Esophagus squamous epithelium (tissue), 5 donors: ENCODE data around the gene RNF17. TPM values are rescaled to one million over a fixed set of nuclear protein-coding genes. Genes with fewer than 3 reads are reported as not detected.

Experiments used
- DNase-seq: peaks from one replicate; lab custom pipeline; 2025; lab: John Stamatoyannopoulos, UW
- H3K27ac ChIP-seq, 4 donors: fragments of 200-600 bp; sonication (generic); one replicate each; pipeline ENCODE4 v1.5.1; 2016 to 2019; ENCODE audit warnings: mild to moderate bottlenecking in 1 of 4
- H3K27me3 ChIP-seq, 4 donors: fragments of 200-600 bp; sonication (generic); 1 replicate in 3 of 4; 2 replicates in 1 of 4; pipeline versions ENCODE4 v1.5.1 to v1.6.0; 2017 to 2021; ENCODE audit warnings: antibody characterized with exemption in 1 of 4
- H3K36me3 ChIP-seq, 3 donors: fragments of 200-600 bp; sonication (generic); one replicate each; pipeline ENCODE4 v1.5.1; 2016 to 2019
- H3K4me1 ChIP-seq, 3 donors: fragments of 200-600 bp; sonication (generic); one replicate each; pipeline ENCODE4 v1.5.1; 2017 to 2019
- H3K4me3 ChIP-seq, 4 donors: fragments of 200-600 bp; sonication (generic); 1 replicate in 3 of 4; 2 replicates in 1 of 4; pipeline ENCODE4 v1.5.1; 2016 to 2019; ENCODE audit warnings: mild to moderate bottlenecking in 2 of 4, moderate library complexity in 1 of 4
- H3K9me3 ChIP-seq, 3 donors: fragments of 200-600 bp; sonication (generic); one replicate each; pipeline ENCODE4 v1.5.1; 2016 to 2019
- CTCF ChIP-seq, 6 experiments: fragments of 450-650 bp in 4 of 6; fragments of 200-600 bp in 2 of 6; sonication (generic) in 2 of 6; IDR thresholded peaks; one replicate each; pipeline ENCODE4 v1.5.1; 2016 to 2019; ENCODE audit warnings: antibody characterized with exemption in 6 of 6, mild to moderate bottlenecking in 4 of 6, moderate library complexity in 4 of 6
- POLR2A ChIP-seq, 4 donors: fragments of 450-650 bp; IDR thresholded peaks; one replicate each; pipeline ENCODE4 v1.6.1; 2017; ENCODE audit warnings: antibody characterized with exemption in 4 of 4, mild to moderate bottlenecking in 4 of 4, moderate library complexity in 3 of 4
- WGBS, 2 donors: methylation state at CpG; one replicate each; pipeline ENCODE4 v1.1.5; 2018; 5-methylcytosine and 5-hydroxymethylcytosine counted together
- intact Hi-C: fragments of 100-400 bp; cut with DNase I; formaldehyde crosslinking; loops from one replicate; pipeline ENCODE4 v1.15.0; 2022
- total RNA-seq, 4 donors: library from RNA; depleted of rRNA; stranded (reverse); fragments of >200 nt; gene quantifications; one replicate each; pipeline ENCODE4 v1.1.0, GENCODE V29; 2016
- donor health status: DM: yes; HTN: yes; CAD: no.

The RNF17 gene
- total RNA-seq, 4 donors from 2014 or later, result 0.38 TPM; not detected in 3

- no peaks in the 10 kb centered on the region for H3K4me1 ChIP-seq
- H3K9me3 ChIP-seq, result no peaks in the 10 kb centered on the region
- H3K4me3 ChIP-seq, result no peak overlapping the region
- DNase-seq, result no peak
- H3K36me3 ChIP-seq, result peaks cover 0 to 56% (median 4%) of the 10 kb centered on the region in 3 donors
- no peak overlapping the region for H3K27ac ChIP-seq
- intact Hi-C loops, result no loop called here
- 67 to 78% methylated on average over 3 of the region's 3 CpGs for WGBS, 2 donors
- H3K27me3 ChIP-seq, result no peaks in the 10 kb centered on the region
- TF ChIP-seq CTCF (IDR thresholded peaks at IDR 0.05) (no peak), POLR2A (IDR thresholded peaks at IDR 0.05) (no peak)
Observed at GRCh38 chr13:24905242-24905641, 141.3 kb downstream of the RNF17 start.

GRCh38 chr13:24906268-24906667 lies 142.3 kb downstream of the RNF17 start:
- 90 to 91% methylated on average over 7 of the region's 7 CpGs for WGBS, 2 donors
- Histone ChIP-seq H3K4me1 (no peaks in the 10 kb centered on the region), H3K36me3 (peaks cover 0 to 54% (median 4%) of the 10 kb centered on the region in 3 donors), H3K27me3 (no peaks in the 10 kb centered on the region), H3K4me3 (no peak overlapping the region), H3K27ac (no peak overlapping the region), H3K9me3 (no peaks in the 10 kb centered on the region)
- intact Hi-C loops, result no loop called here
- no peak for DNase-seq
- TF ChIP-seq CTCF (IDR thresholded peaks at IDR 0.05) (no peak), POLR2A (IDR thresholded peaks at IDR 0.05) (no peak)

- Histone ChIP-seq H3K4me1 (no peaks in the 10 kb centered on the region), H3K36me3 (peaks cover 0 to 45% (median 4%) of the 10 kb centered on the region in 3 donors), H3K4me3 (no peak overlapping the region), H3K27me3 (no peaks in the 10 kb centered on the region), H3K9me3 (no peaks in the 10 kb centered on the region), H3K27ac (no peak overlapping the region)
- intact Hi-C loops, result no loop called here
- no peak for DNase-seq
- TF ChIP-seq POLR2A (IDR thresholded peaks at IDR 0.05) (no peak), CTCF (IDR thresholded peaks at IDR 0.05) (no peak)
- 91 to 97% methylated on average over 2 of the region's 2 CpGs for WGBS, 2 donors
Observed at GRCh38 chr13:24910502-24911132, 146.6 kb downstream of the RNF17 start.

- no peak overlapping the region for H3K4me3 ChIP-seq
- WGBS, 2 donors, result 84 to 86% methylated on average over 10 of the region's 10 CpGs
- intact Hi-C loops, result no loop called here
- H3K27me3 ChIP-seq, result no peaks in the 10 kb centered on the region
- TF ChIP-seq POLR2A (IDR thresholded peaks at IDR 0.05) (no peak), CTCF (IDR thresholded peaks at IDR 0.05) (no peak)
- peaks cover 0 to 38% (median 4%) of the 10 kb centered on the region in 3 donors for H3K36me3 ChIP-seq
- H3K27ac ChIP-seq, result no peak overlapping the region
- DNase-seq, result no peak
- H3K4me1 ChIP-seq, result no peaks in the 10 kb centered on the region
- H3K9me3 ChIP-seq, result no peaks in the 10 kb centered on the region
Observed at GRCh38 chr13:24911133-24911908, 147.4 kb downstream of the RNF17 start.

GRCh38 chr13:24916464-24916863 lies 152.5 kb downstream of the RNF17 start:
- no peak for DNase-seq
- H3K4me1 ChIP-seq, result peaks cover 0 to 1% (median 0%) of the 10 kb centered on the region in 3 donors
- H3K4me3 ChIP-seq, result no peak overlapping the region
- no peak for TF ChIP-seq POLR2A (IDR thresholded peaks at IDR 0.05)
- no peak for TF ChIP-seq CTCF (IDR thresholded peaks at IDR 0.05)
- no peak overlapping the region for H3K27ac ChIP-seq
- intact Hi-C loops, result no loop called here
- peaks cover 0 to 6% (median 0%) of the 10 kb centered on the region in 3 donors for H3K36me3 ChIP-seq
- no peaks in the 10 kb centered on the region for H3K27me3 ChIP-seq
- H3K9me3 ChIP-seq, result no peaks in the 10 kb centered on the region
